Right lobe of liver (tissue), 4 donors: Measurements from ENCODE around the gene ADAMTS3.

Source experiments
- CTCF ChIP-seq, 4 donors: fragments of 200-600 bp in 3 of 4; fragments of 450-650 bp in 1 of 4; IDR thresholded peaks; one replicate each; pipeline versions ENCODE4 v1.5.1 to v1.8.0; 2016 to 2022; ENCODE audit warnings: antibody characterized with exemption in 4 of 4, mild to moderate bottlenecking in 2 of 4
- POLR2A ChIP-seq: fragments of 450-650 bp; IDR thresholded peaks from one replicate; pipeline ENCODE4 v1.6.1; 2017; ENCODE audit warnings: antibody characterized with exemption, mild to moderate bottlenecking
- donor health status: DM: no; HTN: no; CAD: no.
- donor health status: DM: no; HTN: no; CAD: no.
- donor health status: DM: no; HTN: yes; CAD: no.

GRCh38 chr4:72448231-72448630, 120.8 kb downstream of the ADAMTS3 start:
- TF ChIP-seq POLR2A = no peak
- no peak for TF ChIP-seq CTCF (IDR thresholded peaks at IDR 0.05)
